Activated CD4-positive, CD25-positive, alpha-beta regulatory T cell (primary cell): ENCODE measurements around the gene CD200.

ENCODE experiments used
- DNase-seq, 4 experiments: peaks; one replicate each; lab custom pipeline; 2025; lab: John Stamatoyannopoulos, UW

The CD200 gene, protein sequence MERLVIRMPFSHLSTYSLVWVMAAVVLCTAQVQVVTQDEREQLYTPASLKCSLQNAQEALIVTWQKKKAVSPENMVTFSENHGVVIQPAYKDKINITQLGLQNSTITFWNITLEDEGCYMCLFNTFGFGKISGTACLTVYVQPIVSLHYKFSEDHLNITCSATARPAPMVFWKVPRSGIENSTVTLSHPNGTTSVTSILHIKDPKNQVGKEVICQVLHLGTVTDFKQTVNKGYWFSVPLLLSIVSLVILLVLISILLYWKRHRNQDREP

DNA sequence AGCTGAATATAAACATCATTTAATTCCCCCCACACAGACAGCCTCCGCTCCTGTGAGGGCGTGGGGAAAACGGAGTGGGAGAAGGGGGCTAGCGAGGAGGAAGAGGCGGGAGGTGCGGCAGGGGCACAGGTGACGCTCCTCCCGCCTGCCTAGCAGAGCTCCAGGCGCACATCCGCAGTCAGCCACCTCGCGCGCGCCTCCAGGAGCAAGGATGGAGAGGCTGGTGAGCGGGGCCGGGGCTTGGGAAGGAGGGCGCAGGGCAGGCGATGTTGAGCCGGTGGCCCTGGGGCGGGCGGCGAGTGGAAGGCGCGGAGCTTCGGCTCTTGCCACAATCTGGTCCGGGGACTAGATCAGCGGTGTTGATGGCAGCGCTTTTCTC lies at the start of gene CD200:
CD200 (plus strand) TSS at position 155 of the 379 bp plus-strand sequence; CDS start at position 212, 57 bp downstream.
- peak in 3 of 4 experiments; percentile 5 to 13 (median 9) for DNase-seq

DNA sequence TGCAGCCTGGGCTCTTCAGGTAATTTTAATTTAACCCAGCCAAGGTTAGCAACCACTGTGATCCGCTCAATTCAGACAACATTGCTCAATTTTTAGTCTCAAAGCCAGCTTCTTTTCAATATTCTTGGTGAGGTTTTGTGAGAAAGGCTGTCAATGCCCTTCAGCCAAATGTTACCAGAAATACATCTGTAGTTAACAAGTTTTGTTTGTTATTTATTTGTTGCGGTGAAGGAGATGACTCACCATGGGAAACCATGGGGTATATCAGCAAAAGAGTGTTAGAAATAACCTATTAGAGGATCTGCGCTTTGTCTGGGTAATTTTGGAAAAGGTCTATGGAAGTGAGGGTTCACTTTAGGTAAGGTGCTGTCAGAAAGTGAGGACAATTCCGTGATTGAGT lies 43.9 kb upstream of the CD200 start:
- no peak for DNase-seq

DNA sequence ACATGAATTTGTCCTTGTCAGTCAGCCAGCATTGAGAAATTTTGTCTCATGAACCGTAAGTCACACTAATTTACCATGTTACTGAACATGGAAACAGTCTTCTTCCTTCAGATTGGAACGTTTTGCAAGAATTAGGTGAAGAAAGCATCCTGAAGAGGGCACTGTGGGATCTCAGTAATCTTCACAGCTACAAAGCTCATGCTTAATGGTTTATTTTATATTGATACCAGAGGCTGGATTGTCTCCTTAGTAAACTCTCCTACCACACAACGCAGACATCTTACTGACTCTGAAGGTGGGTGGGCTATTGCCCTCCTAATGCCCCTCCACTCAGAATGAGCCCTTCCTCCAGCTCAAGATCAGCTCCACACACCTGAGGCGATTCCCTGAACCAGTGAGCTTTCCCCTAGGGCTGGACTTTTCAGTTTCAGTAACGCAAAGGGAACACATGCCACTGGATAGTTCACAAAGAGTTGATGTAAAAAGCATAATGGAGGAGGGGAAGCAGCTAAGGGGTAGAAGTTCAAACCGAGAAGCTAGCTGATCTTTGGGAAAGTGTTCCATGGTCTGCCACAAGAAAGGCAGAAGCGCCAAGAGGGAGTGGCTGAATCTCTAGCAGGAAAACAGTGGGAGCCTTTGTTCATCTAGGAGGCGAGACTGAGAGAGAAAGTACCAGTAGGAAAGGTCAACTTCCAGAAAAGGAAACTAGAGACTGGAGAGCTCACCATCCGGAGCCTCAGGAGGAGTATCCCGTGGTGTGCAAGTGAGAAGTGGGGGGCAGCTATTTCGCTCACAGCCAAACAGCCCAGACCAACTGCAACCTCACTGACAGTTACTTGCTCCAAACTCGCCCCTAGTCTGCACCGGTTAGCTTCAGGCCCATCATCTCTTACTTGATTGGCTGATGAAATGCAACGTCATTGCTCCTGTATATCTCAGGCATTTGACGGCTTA lies 39.3 kb upstream of the CD200 start, which contains the start of gene SLC9C1:
SLC9C1 (minus strand) TSS at position 849 of the 954 bp plus-strand sequence. CDS start 7,425 bp downstream, outside the sequence.
- no peak for DNase-seq

DNA sequence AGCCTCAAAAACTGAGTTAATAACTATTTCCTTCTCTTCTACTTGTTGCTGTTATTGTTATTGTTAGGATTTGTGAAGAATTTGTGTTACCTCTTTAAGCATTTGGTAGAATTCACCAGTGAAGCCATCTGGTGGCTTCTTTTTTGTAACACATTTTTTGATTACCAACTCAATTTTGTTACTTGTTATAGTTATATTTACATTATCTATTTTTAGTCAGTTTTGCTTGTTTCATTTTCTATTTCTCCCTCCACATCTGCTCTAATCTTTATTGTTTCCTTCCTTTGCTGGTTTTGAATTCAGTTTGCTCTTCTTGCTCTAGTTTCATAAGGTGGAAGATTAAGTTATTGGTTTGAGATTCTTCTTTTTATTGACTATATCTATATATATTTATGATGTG lies 35.2 kb upstream of the CD200 start:
- DNase-seq: no peak

DNA sequence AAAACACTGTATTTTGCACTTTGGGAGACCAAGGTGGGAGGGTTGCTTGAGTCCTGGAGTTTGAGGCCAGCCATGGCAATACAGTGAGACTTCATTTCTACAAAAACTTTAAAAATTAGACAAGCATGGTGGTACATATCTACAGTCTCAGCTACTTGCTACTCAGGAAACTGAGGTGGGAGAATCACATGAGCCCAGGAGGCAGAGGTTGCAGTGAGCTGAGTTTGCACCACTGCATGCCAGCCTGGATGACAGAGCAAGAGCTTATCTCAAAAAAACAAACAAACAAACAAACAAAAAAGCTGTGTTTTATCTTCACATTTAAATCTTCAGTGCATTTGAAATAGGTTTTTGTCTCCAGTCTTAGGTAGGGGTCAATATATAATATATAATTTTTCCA lies 34.2 kb upstream of the CD200 start:
- DNase-seq: no peak

DNA sequence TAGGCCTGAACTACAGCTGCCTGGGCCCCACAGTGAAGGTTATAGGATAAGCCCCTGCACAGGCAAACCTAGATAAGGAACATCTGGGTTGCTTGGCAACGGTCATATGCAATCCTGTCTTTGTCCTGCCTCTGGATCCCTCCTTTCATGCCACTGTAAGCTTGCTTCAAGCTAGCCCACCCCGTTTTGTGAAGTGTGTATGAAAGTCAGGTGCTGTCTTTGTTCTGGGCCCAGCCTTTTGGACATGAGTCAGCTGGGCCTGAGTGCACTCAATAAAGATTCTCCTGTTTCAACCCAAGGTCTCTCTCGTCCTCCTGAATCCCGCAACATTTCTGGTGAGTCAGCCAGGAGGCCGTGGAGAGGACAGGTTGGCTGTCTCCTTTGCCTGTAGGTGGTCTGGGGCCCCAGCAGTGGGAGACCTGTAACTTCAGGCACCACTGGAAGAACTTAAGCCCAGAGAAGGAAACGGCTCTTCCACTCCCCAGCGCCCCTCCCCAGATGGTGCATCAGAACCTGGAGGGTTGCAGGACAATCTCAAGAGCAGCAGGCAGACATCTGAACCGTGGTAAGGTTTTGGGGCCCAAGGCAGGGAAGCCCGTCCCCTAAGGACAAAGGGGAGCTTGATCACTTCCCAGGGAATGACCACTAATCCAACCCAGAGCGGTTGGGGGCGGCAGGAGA lies 30.7 kb upstream of the CD200 start:
- DNase-seq: no peak

DNA sequence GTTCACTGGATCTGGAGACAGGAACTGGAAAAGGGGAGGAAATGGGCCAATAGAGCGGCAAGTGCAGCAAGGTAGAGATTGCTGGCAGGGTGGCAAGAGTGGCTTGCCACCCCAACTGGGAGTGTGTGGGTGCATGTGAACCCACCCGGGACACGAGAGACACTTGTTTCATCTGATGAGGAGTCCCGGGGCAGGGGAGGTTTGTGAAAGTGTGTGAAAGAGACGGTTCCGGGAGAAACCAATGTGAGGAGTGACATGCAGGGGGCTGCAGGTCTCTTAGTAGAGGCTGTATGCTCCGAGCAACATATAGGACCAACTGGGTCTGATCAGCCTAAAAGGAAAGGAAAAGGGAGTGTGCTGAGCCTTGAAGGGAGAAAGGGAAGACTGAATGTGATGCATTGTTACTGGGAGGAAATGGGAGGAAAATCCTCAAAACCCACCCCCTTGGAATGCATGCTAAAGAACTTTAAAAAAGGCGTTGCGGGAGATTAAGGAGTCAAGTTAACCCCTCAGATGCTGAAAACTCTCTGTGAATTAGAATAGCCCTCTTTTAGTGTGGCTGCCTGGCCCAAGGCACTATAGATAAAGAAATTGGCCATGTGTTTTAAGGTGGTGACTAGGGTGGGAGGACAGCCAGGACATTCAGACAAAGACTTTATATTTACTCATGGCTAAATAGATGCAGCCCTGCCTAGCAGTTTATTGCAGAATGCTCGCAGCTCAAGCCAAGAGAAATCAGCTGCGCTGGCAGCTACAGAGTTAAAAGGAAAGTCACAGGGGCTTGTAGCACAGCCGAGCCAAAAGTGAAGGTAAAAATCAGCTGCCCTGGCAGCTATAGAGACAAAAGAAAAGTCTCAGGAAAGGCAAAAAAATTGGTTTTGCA lies 29.8 kb upstream of the CD200 start:
- no peak for DNase-seq

DNA sequence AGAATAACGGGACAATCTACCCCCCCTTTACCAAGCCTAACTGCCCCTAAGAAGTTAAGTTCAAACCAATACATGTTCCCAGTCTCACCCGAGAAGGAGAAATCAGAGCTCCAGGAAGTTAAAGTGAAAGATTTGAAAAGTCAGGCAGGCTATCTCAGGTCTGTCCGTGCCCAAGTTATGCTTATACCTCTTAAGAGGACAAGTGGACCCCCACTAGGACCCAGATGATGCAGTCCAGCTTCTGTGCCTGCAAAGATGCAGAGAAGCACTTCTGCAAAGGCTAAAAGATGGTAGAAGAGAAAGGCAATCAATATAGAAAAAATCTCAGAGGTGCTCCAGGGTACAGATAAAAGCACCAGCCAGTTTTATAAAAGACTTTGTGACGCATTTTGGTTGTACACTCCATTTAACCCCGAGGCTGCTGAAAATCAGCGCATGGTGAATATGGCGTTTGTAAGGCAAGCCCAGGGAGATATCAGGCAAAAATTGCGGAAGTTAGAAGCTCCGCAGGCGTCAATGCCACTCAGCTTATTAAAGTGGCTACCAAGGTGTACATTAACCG lies 29.1 kb upstream of the CD200 start:
- no peak for DNase-seq

DNA sequence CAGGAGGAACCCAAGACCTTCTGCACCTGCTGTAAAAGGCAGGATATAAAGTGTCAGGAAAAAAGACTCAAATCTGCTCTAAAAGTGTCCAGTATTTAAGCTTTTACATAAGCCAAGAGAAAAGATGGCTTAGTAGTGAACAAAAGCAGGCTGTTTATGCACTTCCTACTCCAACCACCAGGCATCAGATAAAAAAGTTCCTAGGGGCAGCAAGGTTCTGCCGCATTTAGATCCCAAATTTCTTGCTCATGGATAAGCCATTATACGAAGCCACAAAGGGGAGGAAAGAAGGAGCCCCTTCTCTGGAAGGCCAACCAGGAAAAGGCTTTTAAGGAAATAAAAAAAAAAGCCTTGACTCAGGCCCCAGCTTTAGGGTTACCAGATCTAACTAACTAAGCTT lies 28.3 kb upstream of the CD200 start:
- no peak for DNase-seq

DNA sequence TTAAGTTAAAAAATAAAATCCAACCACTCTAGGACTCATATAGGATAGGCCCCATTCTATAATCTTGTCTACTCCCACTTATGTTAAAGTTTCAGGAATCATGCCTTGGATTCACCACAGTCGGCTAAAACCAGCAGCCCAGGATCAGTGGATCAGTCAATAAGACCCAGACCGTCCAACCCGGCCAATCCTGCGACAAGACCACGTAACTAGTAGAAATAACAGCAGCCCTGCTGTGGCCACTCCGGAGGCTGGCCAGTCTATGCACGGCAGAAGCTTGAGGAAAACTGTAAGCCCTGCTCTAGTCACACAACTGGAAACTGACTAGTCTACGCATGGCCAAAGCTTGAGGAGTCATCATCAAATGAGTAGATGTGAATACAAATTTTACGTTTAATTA lies 26.1 kb upstream of the CD200 start:
- DNase-seq: no peak

DNA sequence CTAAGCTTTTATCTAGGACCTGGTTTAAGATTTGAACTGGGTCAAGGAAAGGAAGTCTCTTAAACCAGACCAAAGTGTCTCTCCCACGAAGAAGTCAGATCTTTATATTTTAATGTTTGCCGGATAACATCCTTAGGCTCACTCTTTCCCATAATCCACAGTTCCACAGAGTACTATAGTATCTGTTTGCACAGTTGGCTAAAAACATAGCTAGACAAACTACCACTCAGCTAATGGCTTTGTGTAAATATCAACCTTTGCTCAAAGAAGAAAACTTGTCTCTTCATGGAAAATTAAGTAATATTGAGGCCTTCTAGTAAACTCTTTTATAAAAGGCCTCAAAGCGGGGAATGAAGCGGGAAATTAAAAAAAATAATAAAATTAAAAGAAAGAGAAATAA lies 25.4 kb upstream of the CD200 start:
- no peak for DNase-seq

DNA sequence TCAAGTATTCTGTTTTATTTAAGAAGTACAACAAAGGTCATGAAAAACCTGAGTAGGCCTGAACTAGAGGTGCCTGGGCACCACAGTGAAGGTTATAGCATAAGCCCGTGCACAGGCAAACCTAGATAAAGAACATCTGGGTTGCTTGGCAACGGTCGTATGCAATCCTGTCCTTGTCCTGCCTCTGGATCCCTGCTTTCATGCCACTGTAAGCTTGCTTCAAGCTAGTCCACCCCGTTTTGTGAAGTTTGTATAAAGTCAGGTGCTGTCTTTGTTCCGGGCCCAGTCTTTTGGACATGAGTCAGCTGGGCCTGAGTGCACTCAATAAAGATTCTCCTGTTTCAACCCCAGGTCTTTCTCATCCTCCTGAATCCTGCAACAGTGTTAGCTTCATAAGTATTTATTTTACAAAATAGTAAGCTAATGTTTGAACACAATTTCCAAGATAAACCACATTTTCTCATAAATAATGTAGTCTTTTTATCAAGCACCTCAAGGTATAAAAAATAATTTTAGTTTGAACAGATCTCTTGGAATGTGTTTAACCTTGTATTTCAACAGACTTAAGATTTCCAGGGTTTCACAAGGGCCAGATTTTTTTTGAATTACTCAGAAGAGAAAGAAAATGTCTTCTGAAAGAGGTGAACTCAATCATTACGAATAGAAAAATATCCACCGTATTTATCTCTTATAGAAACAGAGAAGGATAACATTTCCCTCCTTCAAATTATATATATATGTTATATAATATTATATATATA lies 24.6 kb upstream of the CD200 start:
- no peak for DNase-seq

DNA sequence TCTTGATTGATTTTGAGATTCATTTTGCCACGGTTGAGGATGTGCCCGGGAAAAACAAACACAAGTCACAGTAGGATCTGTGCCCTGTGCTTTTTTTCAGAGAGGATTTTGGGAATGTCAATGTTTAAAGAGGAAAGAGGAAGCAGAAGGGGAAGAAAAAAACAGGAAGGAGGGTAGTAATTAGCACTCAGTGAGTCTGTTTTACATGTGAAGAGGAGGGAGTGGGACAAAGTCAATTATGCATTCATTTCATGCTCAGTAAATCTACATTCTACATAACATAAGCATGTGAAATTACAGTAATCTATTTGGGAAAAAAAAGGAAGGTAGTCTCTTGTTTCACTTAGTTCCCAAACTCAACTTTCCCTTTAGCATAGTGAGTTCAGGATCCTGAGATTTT lies 18.3 kb upstream of the CD200 start:
- DNase-seq: no peak

DNA sequence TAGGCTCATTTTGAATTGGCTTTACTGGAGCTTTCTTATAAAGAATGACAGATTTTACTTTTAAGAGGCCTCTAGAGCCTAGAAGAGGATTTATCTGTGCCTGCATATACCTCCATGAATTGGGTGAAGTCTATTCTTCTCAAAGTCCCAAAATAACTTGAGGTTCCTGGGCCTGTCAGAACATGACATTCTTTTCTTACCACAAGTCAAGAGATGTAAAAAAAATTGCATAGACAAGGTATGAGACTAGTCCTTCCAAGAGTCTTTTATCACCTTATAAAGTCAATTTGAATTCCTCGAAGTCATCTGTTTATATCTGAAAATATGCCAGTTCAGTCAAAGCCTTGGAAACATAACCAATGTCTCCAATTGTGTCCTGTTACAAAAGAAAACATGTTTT lies 17.2 kb upstream of the CD200 start:
- DNase-seq: no peak

DNA sequence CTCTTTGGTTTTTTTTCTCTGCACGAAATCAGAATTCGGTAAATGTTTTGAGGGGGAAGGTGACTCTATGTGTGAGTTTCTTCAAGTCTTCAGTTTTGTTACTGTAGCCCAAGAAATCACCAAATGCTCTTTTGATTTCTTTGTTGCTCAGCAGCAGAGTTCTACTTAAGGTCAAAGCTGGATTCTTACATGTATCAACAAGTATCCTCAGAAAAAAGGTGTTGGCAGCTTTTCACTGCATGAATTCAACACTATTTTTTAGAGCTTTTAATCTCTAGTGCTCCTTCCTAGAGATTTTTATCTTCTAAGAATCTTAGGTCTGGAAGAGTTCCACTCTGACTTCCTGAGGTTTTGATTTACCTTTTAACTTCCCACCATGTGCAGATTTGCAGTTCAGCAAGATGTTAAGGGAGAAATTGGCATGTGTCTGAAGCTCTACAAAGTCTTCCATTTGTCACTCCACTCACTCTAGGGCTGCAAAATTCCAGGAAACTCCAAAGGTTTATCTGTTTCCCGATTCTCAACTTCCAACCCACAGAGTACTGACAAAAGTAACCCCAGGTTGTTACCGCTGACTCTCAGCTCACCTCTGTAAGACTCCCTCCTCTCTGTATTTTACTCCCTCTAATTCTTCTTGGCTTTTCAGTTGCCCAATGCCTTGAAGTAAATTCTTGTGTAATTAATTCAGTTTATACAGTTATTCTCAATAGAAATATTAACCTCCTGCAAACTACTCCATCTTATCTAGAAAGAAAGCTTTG lies 13.3 kb upstream of the CD200 start:
- DNase-seq: no peak

DNA sequence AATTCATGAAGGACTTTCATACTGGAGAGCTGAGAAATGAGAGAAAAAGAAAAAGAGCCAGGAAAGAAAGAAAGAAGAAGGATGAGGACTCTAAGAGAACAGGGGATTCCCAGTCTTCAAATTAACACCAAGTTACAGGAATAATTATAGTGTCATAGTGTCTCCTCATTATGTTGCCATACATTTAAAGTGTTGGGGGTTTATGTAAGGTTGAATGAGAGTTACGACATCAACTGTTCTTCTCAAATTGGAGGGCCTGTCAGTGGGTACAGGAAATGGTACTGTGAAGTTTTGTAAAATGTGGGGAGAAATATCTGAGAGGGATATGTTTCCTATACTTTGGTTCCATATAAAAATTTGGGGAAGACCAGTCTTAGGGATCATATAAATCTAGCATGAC lies 12.3 kb upstream of the CD200 start:
- no peak for DNase-seq

DNA sequence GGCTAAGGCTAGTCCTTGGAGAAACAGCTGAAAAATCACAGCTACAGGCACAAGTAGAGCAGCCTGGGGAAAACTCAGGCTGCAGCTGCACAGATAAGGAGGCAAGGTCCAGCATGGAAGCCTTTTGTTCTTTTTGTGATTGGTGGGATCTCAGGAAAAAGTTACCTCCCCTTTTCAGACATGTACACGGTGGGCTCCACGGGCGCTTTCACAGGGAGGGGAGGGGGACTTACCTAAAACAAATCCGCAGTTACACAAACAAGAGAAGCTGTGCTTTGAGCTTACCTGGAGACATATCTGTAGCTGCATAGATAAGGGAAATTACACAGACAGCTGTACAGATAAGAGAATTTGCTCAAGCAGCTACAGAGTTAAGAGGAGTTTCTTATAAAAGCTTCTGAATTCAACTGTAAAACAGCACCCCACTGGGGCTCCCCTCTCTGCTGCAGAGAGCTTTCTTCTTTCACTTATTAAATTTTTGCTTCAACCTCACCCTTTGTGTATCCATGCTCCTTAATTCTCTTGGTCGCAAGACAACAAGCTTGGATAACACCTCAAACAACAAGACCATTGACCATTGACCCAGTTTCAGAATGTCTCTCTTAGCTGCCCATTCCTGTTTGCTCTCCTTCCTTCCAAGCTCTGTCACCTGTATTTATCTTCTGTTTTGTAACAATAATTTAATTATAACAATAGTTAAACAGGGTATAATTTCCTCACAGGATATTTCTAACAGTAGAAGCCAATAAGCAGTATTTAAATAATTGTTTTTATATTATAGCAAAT lies 10.9 kb upstream of the CD200 start:
- DNase-seq: no peak

DNA sequence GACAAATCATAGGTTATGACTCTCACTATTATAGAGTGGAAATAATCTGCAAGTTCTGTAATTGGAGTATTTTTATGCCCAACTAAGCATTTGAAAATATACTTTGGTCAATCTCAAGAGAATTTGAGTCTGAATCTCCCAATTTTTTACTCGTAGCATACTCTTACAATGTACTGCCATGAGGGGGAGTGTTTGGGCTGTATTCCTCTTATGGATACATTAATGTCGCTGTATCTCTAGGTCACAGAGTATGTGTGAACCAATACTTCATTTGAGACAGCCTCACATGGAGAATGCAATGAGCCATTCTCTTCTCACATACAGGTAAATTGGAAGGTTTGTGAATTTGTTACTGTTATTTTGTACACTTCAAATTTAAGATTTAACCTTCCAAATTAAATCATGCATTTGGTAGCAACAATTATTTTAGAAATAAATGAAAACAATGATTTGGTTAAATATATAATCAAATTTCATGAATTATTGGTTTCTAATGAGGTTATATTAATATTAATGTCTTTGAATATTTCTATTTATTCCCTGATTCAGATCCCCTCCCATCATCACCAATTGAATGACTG lies 5.5 kb upstream of the CD200 start:
- DNase-seq: peak in 1 of 4 experiments; percentile 2

DNA sequence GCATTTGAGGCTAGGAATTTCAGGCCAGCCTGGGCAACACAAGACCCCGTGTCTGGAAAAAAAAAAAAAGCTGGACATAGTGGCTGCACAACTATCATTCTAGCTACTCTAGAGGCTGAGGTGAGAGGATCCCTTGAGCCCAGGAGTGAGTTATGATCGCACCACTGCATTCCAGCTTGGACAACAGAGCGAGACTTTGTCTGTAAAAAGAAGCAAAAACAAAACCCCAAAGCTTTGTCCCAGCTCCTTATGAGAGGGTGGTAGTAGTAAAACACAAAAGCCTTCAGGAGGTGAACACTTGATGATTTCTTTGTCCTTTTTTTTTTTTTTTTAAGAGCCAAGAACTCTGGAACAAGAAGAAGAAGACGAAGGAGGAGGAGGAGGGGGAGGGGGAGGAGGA lies 1.1 kb upstream of the CD200 start:
- no peak for DNase-seq
